GM21528 (cell line): Measurements from ENCODE around the gene AOX1.
"Not testable (repeated sequence)": the region's sequence is repeated elsewhere in the genome, so short reads cannot be mapped to it uniquely, and the experiment has no call there.

Source experiments
- ATAC-seq: cut with Tn5 transposase; IDR thresholded peaks from one replicate; pipeline ENCODE4 v1.9.1; 2021; ENCODE audit warnings: mild to moderate bottlenecking, moderate library complexity; ENCODE audit not compliant: unreplicated experiment, low FRiP score

Gene AOX1

DNA sequence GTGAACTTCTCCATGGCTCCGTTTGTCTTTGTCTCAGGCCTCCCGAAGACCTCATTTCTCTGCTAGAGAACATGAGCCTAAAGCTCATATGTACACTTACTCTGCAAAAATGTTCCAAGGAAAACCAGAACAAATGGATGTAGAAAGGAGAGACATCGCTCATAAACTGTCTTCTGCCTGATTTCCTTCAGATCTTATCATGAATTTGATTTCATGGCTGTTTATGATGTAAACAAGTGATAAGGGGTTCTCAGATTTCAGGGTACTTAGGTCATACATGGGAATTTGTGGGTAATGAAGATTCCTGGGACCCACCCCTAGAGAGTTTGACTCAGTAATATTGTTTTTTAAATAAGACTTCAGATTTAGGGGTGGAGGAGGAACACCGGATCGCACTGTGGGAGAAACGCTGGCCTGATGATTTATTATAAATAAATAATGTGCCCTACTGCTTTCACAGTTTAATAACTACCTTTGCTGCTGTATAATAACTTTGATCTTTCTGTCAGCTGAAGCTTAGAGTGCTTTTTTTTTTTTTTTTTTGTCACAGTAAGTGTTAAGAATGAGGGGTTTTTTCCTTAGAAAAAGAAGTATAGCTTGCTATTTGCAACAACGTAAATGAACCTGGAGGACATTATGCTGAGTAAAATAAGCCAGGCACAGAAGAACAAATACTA is 14.9 kb downstream of the AOX1 start:
- no peak for ATAC-seq

DNA sequence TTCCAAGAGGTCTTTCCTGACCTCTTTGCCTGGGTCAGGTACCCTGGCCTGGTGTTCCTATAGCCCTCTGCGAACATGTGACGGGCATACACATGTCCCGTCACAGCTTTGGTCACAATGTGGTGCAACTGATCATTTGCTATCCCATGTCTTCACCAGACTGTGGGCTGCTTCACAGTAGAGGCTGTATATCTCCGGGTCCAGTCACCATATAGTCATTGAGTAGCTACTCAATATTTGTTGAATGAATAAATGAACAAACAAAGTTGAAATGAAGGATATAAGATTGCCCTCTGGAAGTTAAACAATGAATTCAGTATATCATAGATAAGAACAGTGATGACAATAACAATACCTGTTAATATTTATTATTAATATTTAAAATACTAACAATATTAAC is 16.8 kb downstream of the AOX1 start:
- ATAC-seq, result no peak

DNA sequence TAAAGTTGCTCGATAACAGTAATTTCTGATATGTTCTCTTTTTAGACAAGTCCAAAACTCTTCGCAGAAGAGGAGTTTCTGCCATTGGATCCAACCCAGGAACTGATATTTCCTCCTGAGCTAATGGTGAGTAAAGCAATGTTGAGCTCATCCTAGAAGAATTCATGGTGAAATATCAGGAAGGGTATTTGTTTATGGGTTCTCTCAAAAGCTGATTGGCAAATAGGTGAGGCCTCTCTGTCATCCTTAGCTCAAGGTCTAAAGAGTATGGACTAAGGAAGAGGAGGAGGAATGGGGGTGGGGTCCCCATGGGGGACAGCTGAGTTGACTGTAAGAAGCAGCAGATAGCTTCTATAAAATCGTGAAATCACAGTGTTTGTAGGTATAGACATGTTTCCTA is 18.2 kb downstream of the AOX1 start:
- no peak for ATAC-seq

DNA sequence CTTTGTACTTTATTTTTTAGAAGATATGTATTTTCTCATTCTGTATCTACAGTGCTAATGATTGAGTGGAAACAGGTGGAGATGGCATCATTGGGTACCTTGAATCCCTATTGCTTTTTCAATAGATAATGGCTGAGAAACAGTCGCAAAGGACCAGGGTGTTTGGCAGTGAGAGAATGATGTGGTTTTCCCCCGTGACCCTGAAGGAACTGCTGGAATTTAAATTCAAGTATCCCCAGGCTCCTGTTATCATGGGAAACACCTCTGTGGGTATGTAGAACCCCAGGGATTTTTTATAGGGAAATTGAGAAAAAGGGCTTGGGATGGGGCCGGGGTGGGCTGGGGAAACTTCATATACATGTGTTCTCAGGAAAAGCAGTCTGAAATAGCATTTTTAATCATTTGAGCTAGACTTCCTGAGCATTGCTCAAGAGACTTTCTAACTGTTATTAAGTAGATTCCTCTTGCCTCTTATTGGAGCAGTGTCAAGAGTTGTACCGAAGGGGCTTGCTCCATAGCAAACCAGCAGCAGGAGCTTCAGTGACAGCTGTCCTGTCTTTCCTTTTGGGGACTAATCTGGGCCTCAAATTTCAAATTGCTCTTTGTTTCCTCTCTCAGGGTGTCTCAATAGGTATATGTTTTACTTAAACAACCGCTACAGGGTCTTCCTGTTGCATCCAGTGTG is 18.9 kb downstream of the AOX1 start:
- no peak for ATAC-seq

DNA sequence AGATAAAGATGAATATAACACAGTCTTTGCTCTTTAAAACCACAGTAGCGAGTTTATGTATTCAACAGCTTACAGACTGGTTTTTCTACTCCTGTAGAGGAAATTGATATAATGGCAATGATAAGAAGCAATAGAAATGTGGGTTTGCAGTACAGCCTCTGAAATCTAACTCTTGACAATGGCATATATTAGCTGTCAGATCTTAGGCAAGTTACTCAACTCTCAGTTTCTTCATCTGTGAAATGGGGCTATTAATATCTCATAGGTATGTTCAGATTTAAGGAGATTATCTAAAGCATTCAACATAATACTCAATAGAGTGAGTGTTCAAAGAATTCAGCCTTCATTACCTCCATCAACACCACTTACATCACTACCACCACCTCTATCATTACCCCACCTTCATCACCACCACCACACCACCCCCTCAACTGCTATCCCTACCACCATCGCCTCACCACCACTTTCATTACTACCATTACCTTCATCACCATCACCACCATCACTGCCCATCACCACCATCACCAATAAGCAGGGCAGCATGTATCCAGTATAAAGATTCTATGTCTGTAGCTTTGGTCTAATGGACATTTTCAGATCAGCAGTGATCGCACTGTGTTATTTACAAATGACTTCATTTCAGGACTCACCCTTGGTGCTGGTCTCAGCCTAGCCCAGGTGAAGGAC is 22.7 kb downstream of the AOX1 start:
- ATAC-seq, result no peak

DNA sequence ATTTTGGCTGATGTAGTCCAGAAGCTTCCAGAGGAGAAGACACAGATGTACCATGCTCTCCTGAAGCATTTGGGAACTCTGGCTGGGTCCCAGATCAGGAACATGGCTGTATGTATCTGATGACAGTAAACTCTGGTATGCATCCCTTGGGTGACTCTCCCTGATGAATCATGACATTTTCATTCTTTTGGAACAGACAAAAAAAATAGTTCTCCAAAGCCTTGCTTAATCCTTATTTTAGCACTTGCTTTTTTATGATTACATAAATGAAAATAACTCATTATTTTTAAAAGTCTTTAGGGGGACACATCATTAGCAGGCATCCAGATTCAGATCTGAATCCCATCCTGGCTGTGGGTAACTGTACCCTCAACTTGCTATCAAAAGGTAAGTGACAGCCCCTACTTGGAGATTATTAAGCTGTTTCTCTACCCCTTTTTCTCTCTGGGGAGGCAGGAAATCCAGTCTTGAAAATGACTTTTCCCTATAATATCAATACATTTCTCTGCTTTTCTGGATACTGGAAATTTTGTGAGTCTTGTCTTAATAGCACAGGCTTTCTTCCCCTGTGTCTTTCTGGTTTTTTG is 23.3 kb downstream of the AOX1 start:
- ATAC-seq, result no peak

DNA sequence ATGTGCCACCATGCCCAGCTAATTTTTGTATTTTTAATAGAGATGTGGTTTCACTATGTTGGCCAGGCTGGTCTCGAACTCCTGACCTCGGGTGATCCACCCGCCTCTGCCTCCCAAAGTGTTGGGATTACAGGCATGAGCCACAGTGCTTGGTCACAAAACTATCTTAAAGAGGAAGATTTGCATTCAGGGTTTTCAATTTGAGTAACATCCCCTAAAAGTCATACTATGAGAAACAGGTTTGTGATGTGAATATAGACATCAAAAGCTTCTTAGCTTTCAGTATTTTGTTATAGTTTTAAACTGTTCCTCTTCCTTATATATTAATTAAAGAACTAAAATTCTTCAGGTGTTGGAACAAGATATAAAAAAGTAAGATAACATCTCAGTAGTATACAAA is 24.4 kb downstream of the AOX1 start:
- ATAC-seq, result not testable (repeated sequence)

DNA sequence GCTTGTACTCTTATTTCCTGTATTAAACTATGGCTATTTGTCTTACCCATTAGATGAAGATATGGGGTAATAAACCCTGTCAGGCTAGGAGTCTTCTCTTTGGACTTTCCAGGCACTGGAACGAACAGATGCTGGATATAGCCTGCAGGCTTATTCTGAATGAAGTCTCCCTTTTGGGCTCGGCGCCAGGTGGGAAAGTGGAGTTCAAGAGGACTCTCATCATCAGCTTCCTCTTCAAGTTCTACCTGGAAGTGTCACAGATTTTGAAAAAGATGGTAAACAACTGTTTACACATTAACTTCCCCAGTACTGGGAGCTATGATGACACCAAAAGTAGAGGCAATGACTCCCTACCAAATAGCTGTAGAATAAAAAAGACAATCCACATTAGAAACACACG is 27.9 kb downstream of the AOX1 start:
- no peak for ATAC-seq

DNA sequence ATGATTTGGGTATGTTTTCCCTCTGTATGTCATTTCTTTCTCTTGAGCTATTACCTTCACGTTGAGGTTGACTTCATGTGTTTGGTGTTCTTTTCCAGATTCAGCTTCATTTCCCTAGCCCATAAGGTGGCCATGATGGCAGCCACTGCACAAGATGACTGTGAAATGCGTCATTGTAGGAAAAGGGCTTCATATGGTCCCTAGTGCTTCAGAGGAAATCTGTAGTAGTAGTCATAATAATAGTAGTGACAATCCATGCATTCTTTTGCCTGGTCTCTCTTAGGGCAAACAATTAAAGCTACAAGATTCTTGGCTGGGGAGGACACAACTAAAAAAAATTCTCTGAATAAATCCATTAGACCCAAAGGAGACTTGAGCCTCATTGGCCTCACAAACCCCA is 28.4 kb downstream of the AOX1 start:
- ATAC-seq, result no peak

DNA sequence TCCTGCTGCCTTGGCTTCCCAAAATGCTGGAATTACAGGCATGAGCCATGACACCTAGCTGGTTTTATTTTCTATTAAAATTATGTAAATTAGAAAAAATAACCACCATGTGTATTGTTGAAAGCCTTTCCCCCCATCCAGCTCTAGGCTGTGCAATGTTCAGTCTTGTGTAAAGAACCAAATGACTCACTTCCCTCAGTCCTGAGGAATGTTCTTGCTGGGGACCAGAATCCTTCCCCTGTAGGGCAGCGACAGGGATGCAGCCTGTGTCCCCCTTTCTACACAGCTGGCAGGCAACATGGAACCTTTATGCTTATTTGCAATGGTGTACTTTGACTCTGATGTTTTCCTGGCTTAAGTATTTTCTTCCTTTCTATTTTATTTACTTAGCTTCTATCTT is 29.4 kb downstream of the AOX1 start:
- no peak for ATAC-seq

DNA sequence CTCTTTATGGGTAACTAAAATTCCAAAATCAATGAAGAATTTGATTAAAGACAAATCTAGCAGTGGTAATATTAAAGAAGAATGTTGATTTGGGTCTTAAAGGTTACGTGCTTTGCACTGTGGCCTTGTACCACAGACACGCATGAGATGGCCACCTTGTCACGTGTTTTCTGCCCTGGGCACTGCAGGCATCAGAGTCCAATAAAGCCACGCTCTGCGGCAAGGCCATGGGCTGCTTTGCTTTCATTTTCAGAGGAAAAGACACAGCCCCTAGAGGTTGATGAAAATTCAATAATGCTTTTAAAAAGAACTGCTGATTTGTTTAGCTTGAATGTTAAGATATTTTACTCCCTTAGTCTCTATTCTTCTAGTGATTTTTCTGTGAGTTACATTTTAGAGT is 30.4 kb downstream of the AOX1 start:
- ATAC-seq, result no peak

DNA sequence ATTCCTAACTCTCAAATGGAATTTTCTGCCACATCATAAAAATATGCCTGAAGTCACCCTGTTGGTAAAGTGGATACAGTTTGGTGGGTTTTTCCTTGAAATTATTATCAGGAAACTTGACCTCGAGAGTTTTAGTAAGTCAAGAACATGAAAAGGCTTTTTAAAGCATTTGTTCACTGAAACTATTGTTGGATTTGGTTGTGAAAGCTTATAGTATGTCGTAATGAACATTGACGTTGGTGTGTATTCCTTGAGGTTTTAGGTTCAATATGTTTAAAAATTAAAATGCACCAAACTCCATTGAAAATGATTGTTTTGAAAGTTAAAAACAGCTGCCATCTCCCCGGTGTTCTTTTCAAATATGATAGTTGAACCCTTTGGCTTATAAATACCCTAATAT is 30.8 kb downstream of the AOX1 start:
- no peak for ATAC-seq

DNA sequence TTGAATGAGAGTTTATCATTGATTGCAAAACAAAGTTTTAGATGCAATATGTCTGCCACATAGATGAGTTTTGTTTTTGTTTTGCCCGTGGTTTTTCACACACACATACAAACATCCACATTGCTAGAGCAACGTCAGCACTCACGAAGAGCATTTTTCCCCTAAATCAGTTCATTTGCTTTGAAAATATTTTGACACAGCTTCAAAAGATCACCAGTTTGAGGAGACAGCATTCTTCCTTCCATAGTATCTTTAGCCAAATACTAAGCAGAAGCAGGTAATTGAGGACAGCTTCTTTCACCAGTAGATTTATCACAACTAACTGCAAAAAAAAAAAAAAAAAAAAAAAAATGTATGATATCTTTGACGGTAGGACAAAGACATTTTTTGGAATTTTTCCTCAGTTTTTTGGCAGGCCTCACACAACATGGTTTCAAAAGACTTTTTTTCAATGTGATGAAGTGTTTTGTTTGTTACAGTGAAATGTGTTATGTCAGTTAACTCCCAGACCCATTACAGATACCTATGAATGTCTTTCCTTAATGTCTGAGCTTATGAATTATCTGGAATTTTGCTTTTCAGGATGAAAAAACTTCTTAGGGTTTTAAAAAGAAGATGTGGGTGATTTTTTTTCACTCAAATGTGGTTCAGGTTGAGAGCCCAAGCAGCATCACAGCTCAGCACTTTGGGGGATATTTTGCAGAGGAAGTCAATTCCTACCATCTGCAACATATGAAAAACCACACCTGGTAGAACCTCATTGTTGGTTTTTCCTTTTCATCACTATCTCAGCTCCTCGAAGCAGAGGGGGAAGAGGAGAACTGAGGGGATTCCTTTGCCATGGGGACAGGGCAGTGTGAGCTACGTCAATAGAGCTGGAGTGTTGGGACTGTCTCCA is 31.6 kb downstream of the AOX1 start:
- ATAC-seq, result no peak

DNA sequence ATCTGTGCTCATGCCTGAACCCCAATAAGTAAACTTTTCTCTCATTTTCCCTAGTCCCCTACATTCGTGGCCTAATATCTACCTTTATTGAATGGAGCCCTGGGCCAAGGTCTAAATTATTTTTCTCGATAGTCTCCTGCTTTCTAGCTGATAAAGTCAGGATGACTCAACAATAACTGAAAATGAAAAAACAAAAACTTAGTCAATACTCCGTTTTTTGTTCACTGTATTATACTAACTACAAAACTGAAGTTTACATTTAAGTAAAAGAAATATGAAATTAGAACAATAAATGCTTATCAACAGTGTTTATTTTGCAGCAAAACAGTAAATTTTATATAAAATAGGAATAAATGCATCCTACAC is 32.2 kb downstream of the AOX1 start:
- no peak for ATAC-seq

DNA sequence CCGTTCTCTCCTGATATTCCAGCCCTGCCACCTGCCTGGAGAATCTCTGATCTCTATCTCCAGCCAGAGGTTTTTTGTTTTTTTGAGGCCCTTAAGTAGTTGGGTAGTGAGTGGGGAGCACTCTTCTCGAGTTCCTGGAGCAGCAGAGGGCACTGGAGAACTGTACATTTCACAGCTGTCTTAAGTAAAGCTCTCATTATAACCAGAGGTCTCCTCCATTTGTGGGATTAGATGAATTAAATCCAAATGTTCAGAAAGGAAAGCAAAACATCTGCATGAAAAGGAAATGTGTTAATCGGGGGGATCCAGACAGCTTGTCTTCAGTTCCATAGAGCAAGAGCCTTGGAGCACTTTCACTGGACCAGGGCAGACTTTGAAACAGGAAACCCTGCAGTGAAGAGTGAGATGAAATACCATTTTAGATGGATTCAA is 32.8 kb downstream of the AOX1 start:
- no peak for ATAC-seq

DNA sequence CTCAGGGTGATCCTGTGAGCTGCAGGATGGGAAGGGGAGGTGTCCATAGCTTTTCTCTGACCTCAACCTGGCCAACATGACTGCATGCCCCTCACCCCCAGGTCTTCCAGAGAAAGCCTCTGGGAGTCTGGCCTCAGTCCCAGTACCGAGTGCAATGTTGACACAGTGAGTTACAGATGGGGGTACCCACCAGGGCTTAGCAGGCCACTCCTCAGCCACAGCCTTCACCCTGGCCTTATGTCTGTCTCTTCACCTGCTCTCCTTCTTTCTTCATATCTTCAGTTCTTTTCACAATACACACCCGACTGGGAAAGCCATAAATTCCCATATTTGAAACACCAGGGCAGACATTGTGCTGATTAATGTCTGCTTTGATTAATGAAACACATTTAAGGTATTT is 33.5 kb downstream of the AOX1 start:
- ATAC-seq, result no peak

DNA sequence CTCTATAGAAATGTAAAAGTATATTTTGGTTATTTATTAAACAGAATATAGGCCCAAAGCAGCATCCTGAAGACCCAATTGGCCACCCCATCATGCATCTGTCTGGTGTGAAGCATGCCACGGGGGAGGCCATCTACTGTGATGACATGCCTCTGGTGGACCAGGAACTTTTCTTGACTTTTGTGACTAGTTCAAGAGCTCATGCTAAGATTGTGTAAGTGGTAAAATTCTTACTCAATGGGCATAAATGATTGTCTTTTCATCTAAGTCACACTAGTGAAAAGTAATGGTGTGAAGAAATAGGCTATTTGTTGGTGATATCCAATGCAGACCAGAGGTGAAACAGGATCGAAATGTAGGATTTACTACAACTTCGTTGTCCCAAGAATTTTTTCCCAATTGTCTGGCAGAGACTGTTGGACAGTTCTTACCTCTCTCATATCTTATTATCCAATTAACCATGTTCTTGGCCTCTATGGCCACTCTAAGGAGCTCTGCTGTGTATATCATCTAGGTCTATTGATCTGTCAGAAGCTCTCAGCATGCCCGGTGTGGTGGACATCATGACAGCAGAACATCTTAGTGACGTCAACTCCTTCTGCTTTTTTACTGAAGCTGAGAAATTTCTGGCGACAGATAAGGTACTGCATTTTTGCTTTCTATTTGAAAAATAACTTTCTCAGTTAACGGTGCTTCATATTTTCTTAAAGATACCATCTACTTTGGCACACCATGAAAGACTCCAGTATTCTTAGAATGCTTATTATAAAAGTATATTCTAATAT is 35.0 kb downstream of the AOX1 start:
- no peak for ATAC-seq

DNA sequence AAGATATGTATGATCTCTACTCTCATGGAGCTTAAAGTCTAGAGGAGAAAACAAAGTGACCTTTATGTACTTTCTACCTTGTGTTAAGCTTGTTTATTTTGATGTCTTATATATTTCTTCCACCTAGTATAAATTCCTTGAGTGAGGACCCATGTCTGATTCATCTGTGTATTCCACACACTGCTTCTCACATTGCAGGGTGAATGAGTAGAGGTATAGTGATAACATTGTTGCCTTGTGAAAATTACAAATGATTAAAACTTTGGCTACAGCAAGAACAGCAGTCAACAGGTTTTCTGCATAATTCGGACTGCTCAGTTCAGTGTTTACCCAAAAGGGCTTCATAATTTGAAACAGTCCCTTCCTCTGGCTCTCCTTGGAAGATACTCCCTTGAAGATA is 36.3 kb downstream of the AOX1 start:
- ATAC-seq, result no peak

DNA sequence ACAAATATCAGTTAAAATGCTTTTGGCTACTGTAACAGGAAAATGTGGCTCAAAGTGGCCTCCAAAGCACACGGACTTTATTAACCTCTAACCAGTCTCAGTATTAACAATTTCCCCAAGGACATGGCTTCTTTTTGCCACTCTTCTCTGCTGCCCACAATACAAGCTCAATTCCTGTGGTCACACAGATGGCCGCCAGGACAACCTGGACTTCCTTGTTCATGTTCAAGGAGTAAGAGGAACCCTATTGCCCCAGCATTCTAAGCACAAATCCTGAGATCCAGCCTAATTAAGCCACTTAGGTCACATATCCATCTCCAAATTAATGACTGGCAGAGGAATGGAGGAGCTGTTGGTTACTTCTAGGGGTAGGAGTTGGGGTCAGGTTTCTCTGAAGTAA is 38.2 kb downstream of the AOX1 start:
- no peak for ATAC-seq

DNA sequence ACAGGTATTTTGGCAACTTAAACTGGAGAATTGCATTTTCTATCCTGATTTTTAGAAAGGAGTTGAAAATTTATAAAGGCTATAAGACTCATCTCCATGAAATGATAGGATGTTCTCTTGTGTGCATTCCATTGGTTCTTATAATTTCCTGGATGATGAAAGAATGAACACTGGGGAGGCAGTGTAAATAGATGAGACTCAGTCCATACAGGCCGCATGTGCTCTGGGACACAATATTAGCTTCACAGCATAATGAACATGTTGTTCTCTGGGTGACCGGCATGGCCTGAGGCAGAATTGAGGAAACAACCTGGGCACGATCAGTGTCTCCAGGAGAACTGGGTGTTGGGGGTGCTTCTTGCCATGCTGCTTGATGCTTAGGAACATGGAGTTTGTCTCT is 38.8 kb downstream of the AOX1 start:
- no peak for ATAC-seq
